GM18870 (cell line): Measurements from ENCODE around the gene POSTN.

Experiments used
- ATAC-seq: cut with Tn5 transposase; IDR thresholded peaks from one replicate; pipeline ENCODE4 v1.9.1; 2021; ENCODE audit warnings: moderate library complexity; ENCODE audit not compliant: unreplicated experiment

The POSTN gene

GRCh38 chr13:37598597-37598996 lies at the start of gene POSTN:
POSTN (minus strand) TSS chr13:37598768; CDS start chr13:37598726, 42 bp downstream.
- ATAC-seq, result no peak

GRCh38 chr13:37647031-37647650 lies 48.6 kb upstream of the POSTN start:
- ATAC-seq, result no peak

GRCh38 chr13:37646531-37646930 lies 48.0 kb upstream of the POSTN start:
- no peak for ATAC-seq

- ATAC-seq, result no peak
Measured at GRCh38 chr13:37645181-37645740, 46.7 kb upstream of the POSTN start.

GRCh38 chr13:37641391-37641790 lies 42.8 kb upstream of the POSTN start:
- ATAC-seq, result no peak

GRCh38 chr13:37640499-37640898 lies 41.9 kb upstream of the POSTN start:
- ATAC-seq, result no peak

- no peak for ATAC-seq
Measured at GRCh38 chr13:37636701-37637100, 38.1 kb upstream of the POSTN start.

GRCh38 chr13:37632294-37632693 lies 33.7 kb upstream of the POSTN start:
- no peak for ATAC-seq

- no peak for ATAC-seq
Measured at GRCh38 chr13:37627428-37627827, 28.9 kb upstream of the POSTN start.

GRCh38 chr13:37621811-37622361 lies 23.3 kb upstream of the POSTN start:
- no peak for ATAC-seq

- ATAC-seq, result no peak
Measured at GRCh38 chr13:37618554-37618953, 20.0 kb upstream of the POSTN start.

GRCh38 chr13:37617173-37617572 lies 18.6 kb upstream of the POSTN start:
- no peak for ATAC-seq

- ATAC-seq, result no peak
Measured at GRCh38 chr13:37616131-37616530, 17.6 kb upstream of the POSTN start.

- no peak for ATAC-seq
Measured at GRCh38 chr13:37615276-37615675, 16.7 kb upstream of the POSTN start.

GRCh38 chr13:37613638-37614037 lies 15.1 kb upstream of the POSTN start:
- no peak for ATAC-seq

- ATAC-seq, result no peak
Measured at GRCh38 chr13:37613236-37613635, 14.7 kb upstream of the POSTN start.

- no peak for ATAC-seq
Measured at GRCh38 chr13:37608750-37609339, 10.3 kb upstream of the POSTN start.

GRCh38 chr13:37602733-37603381 lies 4.3 kb upstream of the POSTN start:
- ATAC-seq, result no peak

- ATAC-seq, result no peak
Measured at GRCh38 chr13:37601648-37602440, 3.3 kb upstream of the POSTN start.

- ATAC-seq, result no peak
Measured at GRCh38 chr13:37599519-37599918, 951 bp upstream of the POSTN start.

- no peak for ATAC-seq
Measured at GRCh38 chr13:37597477-37598025, 1.0 kb downstream of the POSTN start.
